Uterus (tissue), 2 donors: ENCODE measurements around the gene TRIM69.

Experiments
- POLR2A ChIP-seq, 2 donors: fragments of 450-650 bp; IDR thresholded peaks; one replicate each; pipeline ENCODE4 v1.6.1; 2016; ENCODE audit warnings: antibody characterized with exemption in 2 of 2, mild to moderate bottlenecking in 1 of 2, moderate library complexity in 1 of 2
- TF ChIP-seq, protein P1 (sequence below), 4 experiments: fragments of 200-600 bp in 2 of 4; fragments of 450-650 bp in 2 of 4; sonication (generic) in 2 of 4; IDR thresholded peaks; one replicate each; pipeline ENCODE4 v1.5.1; 2016 to 2019; ENCODE audit warnings: antibody characterized with exemption in 4 of 4, mild to moderate bottlenecking in 2 of 4, moderate library complexity in 1 of 4

DNA sequence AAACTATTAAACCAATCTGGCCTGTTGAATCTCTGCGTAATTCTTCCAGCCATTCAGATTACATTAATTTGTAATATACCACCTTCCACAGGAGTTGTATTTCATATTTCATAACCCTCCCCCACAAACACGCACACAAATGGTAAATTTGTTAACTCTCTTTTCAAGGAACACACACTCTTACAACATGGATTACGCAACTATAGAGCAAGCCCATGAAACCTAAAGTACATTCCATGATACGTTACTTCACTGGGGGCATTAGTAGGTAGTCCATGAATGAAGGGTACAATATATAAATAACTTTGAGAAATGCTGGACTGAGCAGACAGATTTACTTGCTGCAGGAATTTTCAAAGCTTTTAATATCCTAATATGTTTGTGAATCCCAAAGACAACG lies 65.0 kb downstream of the TRIM69 start:
- TF ChIP-seq, protein P1, sequence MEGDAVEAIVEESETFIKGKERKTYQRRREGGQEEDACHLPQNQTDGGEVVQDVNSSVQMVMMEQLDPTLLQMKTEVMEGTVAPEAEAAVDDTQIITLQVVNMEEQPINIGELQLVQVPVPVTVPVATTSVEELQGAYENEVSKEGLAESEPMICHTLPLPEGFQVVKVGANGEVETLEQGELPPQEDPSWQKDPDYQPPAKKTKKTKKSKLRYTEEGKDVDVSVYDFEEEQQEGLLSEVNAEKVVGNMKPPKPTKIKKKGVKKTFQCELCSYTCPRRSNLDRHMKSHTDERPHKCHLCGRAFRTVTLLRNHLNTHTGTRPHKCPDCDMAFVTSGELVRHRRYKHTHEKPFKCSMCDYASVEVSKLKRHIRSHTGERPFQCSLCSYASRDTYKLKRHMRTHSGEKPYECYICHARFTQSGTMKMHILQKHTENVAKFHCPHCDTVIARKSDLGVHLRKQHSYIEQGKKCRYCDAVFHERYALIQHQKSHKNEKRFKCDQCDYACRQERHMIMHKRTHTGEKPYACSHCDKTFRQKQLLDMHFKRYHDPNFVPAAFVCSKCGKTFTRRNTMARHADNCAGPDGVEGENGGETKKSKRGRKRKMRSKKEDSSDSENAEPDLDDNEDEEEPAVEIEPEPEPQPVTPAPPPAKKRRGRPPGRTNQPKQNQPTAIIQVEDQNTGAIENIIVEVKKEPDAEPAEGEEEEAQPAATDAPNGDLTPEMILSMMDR (IDR thresholded peaks at IDR 0.05) = no peak
- no peak for TF ChIP-seq POLR2A (IDR thresholded peaks at IDR 0.05)
